ENCODE measurements around the gene NEDD8. TPM values are rescaled to one million over a fixed set of nuclear protein-coding genes. Genes with fewer than 3 reads are reported as not detected.

Gene NEDD8
- total and polyA plus RNA-seq, 2 of the 4 experiments (the other 2 are of a cell fraction): 167 to 375 TPM

DNA sequence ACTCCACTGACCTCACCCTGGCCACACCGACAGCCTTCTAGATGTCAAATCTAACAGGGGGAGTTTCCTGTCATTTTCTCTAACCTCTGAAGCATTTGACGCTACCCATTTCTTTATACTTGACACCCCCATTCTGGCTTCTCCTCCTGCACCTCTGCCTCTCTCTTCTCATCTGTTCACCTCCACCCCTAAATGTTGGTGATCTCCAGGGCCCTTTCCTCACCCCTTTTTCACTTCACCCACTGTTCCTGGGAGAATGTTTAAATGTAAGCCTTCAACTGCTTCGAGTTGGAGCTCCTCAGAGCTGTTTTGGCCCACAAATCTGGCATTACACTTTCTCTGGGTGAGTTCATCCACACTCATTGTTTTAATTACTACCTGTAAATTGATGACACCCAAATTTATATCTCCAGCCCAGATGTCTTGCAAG, 39.7 kb upstream of the NEDD8 start (continued):
- no peak for TF ChIP-seq FOS (IDR thresholded peaks at IDR 0.05; ENCODE audit: low read depth, low read length)

DNA sequence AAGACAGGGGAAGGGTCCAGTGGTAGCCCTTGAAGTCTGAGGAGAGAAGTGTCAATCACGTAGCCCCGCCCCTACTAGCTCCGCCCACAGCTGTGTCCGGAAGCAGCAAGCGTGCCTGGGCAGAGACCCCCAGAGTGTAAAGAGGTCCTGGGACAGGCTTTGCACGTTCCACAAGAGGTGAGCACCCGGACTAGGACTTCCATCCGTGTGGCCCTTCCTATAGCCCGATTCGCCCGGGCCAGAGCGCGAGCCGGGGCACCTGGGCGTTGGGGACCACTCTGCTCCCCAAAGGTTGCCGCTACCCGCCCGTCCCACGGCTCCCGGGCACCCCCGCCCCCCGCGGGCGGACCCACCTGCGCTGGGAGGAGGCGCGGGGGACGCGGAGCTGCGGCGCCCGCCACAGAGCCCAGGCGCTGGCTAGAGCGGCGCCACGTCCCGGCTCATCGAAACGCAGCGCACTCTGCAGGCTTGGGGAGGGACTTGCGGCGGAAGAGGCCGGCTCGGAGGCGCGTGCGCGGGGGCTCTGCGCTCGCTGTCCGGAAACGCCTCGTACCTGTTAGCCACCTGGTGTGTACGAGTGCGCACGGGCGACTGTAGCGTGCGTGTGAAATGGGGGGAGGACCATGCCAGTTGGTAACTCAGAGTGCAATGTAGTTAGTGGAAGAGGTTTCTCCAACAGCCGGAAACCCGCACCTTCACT, 39.1 kb upstream of the NEDD8 start, which contains the start of gene RABGGTA:
RABGGTA (minus strand) TSS at position 464 of the 700 bp plus-strand sequence. CDS start 482 bp downstream, outside the sequence.
- H4K5ac ChIP-seq (ENCODE audit: low read depth, low read length): peak within 1 kb of the TSS; percentile 94
- peak within 1 kb of the TSS; percentile 96 for H3K4ac ChIP-seq (ENCODE audit: low read depth, low read length)
- CTCF ChIA-PET: interaction anchor here (0.8 to 2.0 kb wide), 4 partner anchors 9 to 29 kb away, joined by 3 to 11 read pairs (median 4); partner anchors contain the start of gene TINF2
- intact Hi-C loops (cut with micrococcal nuclease): loop anchor here (1.0 to 2.0 kb wide), 3 partner anchors 14 to 28 kb away; partner anchors contain the start of gene TINF2
- H4K8ac ChIP-seq (ENCODE audit: low read depth in 2 of 2, low read length in 2 of 2): peak within 1 kb of the TSS; percentile 90 to 100
- WGBS, 2 experiments (ENCODE audit: extremely low coverage in 2 of 2, insufficient read length in 1 of 2): 0% methylated on average over 36 of the region's 61 CpGs; no CpG with 5 or more reads in 1 of the 2 experiments
- H2BK20ac ChIP-seq (ENCODE audit: low read depth, low read length): no peak within 1 kb of the TSS
- peaks cover 5% of the 10 kb centered on the region; the same call in 1 of the 2 replicates for H3K4me1 ChIP-seq (ENCODE audit: control insufficient read depth, insufficient read depth, low read length)
- H3K4me2 ChIP-seq (ENCODE audit: low read depth, low read length): peak within 1 kb of the TSS; percentile 88
- peaks cover 5% of the 10 kb centered on the region; the same call in 1 of the 2 replicates for H3K9me1 ChIP-seq (ENCODE audit: insufficient read depth, low read length)
- H3K23ac ChIP-seq (ENCODE audit: low read depth, low read length): peak within 1 kb of the TSS; percentile 94
- peak within 1 kb of the TSS; percentile 63 for H3K4me3 ChIP-seq (ENCODE audit: insufficient read depth, low read depth, low read length)
- peak within 1 kb of the TSS; percentile 90 for H2BK5ac ChIP-seq (ENCODE audit: low read depth, low read length, poor library complexity, severe bottlenecking)
- H3K18ac ChIP-seq (ENCODE audit: low read depth, low read length): peak within 1 kb of the TSS; percentile 78
- H3K79me1 ChIP-seq (ENCODE audit: low read depth in 1 of 2, low read length in 2 of 2): peaks cover 12 to 30% of the 10 kb centered on the region in 2 experiments
- in situ Hi-C loops (cut with MboI; ENCODE audit: low sequenced_read_pairs): no loop called here
- peak within 1 kb of the TSS; percentile 92 for H3K9ac ChIP-seq (ENCODE audit: low read depth, low read length)
- POLR2A ChIA-PET (ENCODE audit: unreplicated experiment): interaction anchor here (0.6 kb wide), 1 partner anchor 14 kb away, joined by 3 read pairs; no protein-coding TSS in a partner anchor
- no peaks in the 10 kb centered on the region for H3K27me3 ChIP-seq (ENCODE audit: control insufficient read depth, insufficient read depth, low read length)
- no peaks in the 10 kb centered on the region for H3K9me3 ChIP-seq (ENCODE audit: control insufficient read depth, insufficient read depth, low read length)
- no TSS peak for BruUV-seq (replicated peaks)
- peak within 1 kb of the TSS; percentile 97 for H3K14ac ChIP-seq (replicated peaks; ENCODE audit: low read depth, low read length)
- H2AK5ac ChIP-seq (ENCODE audit: low read depth, low read length): peak within 1 kb of the TSS; percentile 83
- peak; percentile 100 for ATAC-seq (ENCODE audit: low read depth)
- no peaks in the 10 kb centered on the region for H4K20me1 ChIP-seq (ENCODE audit: insufficient read depth, low read length)
- TF ChIP-seq MAZ (IDR thresholded peaks at IDR 0.05; ENCODE audit: borderline replicate concordance, low read depth, low read length): peak; percentile 67; the same call in 1 of the 2 replicates
- peak; percentile 37 for TF ChIP-seq SMC3 (IDR thresholded peaks at IDR 0.05; ENCODE audit: low read depth, low read length)
- no peak for TF ChIP-seq RFX5 (IDR thresholded peaks at IDR 0.05; ENCODE audit: low read depth, low read length)
- TF ChIP-seq MXI1 (IDR thresholded peaks at IDR 0.05; ENCODE audit: borderline replicate concordance, low read depth, low read length): peak; percentile 71; the same call in 1 of the 2 replicates
- TF ChIP-seq ELK1 (IDR thresholded peaks at IDR 0.05; ENCODE audit: borderline replicate concordance, low read depth, low read length): no peak
- TF ChIP-seq BHLHE40 (IDR thresholded peaks at IDR 0.05; ENCODE audit: low read depth, low read length): peak; percentile 38
- TF ChIP-seq RAD21 (IDR thresholded peaks at IDR 0.05; ENCODE audit: low read length): 0 out of 2 replicates have a peak, but pooled peaks have one; percentile 30
- TF ChIP-seq, protein P1, sequence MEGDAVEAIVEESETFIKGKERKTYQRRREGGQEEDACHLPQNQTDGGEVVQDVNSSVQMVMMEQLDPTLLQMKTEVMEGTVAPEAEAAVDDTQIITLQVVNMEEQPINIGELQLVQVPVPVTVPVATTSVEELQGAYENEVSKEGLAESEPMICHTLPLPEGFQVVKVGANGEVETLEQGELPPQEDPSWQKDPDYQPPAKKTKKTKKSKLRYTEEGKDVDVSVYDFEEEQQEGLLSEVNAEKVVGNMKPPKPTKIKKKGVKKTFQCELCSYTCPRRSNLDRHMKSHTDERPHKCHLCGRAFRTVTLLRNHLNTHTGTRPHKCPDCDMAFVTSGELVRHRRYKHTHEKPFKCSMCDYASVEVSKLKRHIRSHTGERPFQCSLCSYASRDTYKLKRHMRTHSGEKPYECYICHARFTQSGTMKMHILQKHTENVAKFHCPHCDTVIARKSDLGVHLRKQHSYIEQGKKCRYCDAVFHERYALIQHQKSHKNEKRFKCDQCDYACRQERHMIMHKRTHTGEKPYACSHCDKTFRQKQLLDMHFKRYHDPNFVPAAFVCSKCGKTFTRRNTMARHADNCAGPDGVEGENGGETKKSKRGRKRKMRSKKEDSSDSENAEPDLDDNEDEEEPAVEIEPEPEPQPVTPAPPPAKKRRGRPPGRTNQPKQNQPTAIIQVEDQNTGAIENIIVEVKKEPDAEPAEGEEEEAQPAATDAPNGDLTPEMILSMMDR (conservative IDR thresholded peaks at IDR 0.05; ENCODE audit: low read depth, low read length): peak; percentile 87
- peak; percentile 63; the same call in 1 of the 2 replicates for TF ChIP-seq POLR2A (IDR thresholded peaks at IDR 0.05; ENCODE audit: low read depth, low read length)
- TF ChIP-seq, protein P2, sequence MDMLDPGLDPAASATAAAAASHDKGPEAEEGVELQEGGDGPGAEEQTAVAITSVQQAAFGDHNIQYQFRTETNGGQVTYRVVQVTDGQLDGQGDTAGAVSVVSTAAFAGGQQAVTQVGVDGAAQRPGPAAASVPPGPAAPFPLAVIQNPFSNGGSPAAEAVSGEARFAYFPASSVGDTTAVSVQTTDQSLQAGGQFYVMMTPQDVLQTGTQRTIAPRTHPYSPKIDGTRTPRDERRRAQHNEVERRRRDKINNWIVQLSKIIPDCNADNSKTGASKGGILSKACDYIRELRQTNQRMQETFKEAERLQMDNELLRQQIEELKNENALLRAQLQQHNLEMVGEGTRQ (IDR thresholded peaks at IDR 0.05; ENCODE audit: low read depth, low read length): peak; percentile 1; the same call in 1 of the 2 replicates
- H3K56ac ChIP-seq (ENCODE audit: extremely low read depth, insufficient read depth, low read length): peak within 1 kb of the TSS; percentile 95
- peak; percentile 83 for DNase-seq
- H2AFZ ChIP-seq (replicated peaks; ENCODE audit: low read length, poor library complexity): peak within 1 kb of the TSS; percentile 97
- dilution Hi-C loops (cut with HindIII; ENCODE audit: low sequenced_read_pairs, unreplicated experiment): no loop called here
- H2AK9ac ChIP-seq (replicated peaks; ENCODE audit: low read depth, low read length, poor library complexity): peak within 1 kb of the TSS; percentile 100
- H2BK15ac ChIP-seq (ENCODE audit: low read depth, low read length): no peak within 1 kb of the TSS; the same call in 2 of the 3 replicates
- peak within 1 kb of the TSS; percentile 89 for H3K27ac ChIP-seq (ENCODE audit: insufficient read depth, low read length)
- peaks cover 22% of the 10 kb centered on the region for H3K36me3 ChIP-seq (ENCODE audit: control insufficient read depth, insufficient read depth, low read length)
- H4K91ac ChIP-seq (ENCODE audit: insufficient read depth, low read depth, low read length): peak within 1 kb of the TSS; percentile 92
- H2BK120ac ChIP-seq (ENCODE audit: low read depth, low read length): peak within 1 kb of the TSS; percentile 63; the same call in 1 of the 2 replicates

All from IMR-90 (cell line).